Left renal pelvis (tissue), 4 donors: ENCODE measurements around the gene RILPL2. TPM values are rescaled to one million over a fixed set of nuclear protein-coding genes. Genes with fewer than 3 reads are reported as not detected.
"Not testable (repeated sequence)": the region's sequence is repeated elsewhere in the genome, so short reads cannot be mapped to it uniquely, and the experiment has no call there.

Source experiments
- DNase-seq, 4 donors: peaks; one replicate each; pipeline ENCODE4 v3.0.0-alpha.2; 2013; ENCODE audit warnings: low read depth in 4 of 4, low spot score in 3 of 4
- polyA plus RNA-seq, 4 donors: library from polyadenylated mRNA; unstranded; fragments of 120-200 nt; gene quantifications; one replicate each; pipeline ENCODE4 v1.2.1, GENCODE V29; 2013; ENCODE audit not compliant: insufficient read length in 4 of 4

Gene RILPL2
- polyA plus RNA-seq: 1 to 10 TPM; 3.9 to 6.2 (median 5.5) TPM

GRCh38 chr12:123436017-123436964, at the start of gene RILPL2:
Gene RILPL2, minus strand, starts transcription at chr12:123436684. Its CDS starts 264 bp downstream, at chr12:123436420.
- peak in 3 of 4 donors; percentile 53 to 61 (median 60) for DNase-seq

GRCh38 chr12:123485756-123486155, 49.3 kb upstream of the RILPL2 start:
- DNase-seq: no peak

- DNase-seq: no peak
These were observed 47.2 kb upstream of the RILPL2 start for GRCh38 chr12:123483602-123484248.

- no peak for DNase-seq
These were observed 46.4 kb upstream of the RILPL2 start for GRCh38 chr12:123482876-123483275.

- not testable (repeated sequence) for DNase-seq
These were observed 44.8 kb upstream of the RILPL2 start for GRCh38 chr12:123481251-123481650.

- no peak for DNase-seq
These were observed 43.1 kb upstream of the RILPL2 start for GRCh38 chr12:123479442-123480180.

- no peak for DNase-seq
These were observed 42.3 kb upstream of the RILPL2 start for GRCh38 chr12:123478762-123479161.

- DNase-seq: no peak
These were observed 41.6 kb upstream of the RILPL2 start for GRCh38 chr12:123478069-123478468.

- peak in 3 of 4 donors; percentile 10 to 55 (median 23) for DNase-seq
These were observed 38.8 kb upstream of the RILPL2 start for GRCh38 chr12:123475246-123475703.

- peak in 1 of 4 donors; percentile 33 for DNase-seq
These were observed 38.2 kb upstream of the RILPL2 start for GRCh38 chr12:123474485-123475245.

- no peak for DNase-seq
These were observed 36.0 kb upstream of the RILPL2 start for GRCh38 chr12:123472438-123472849.

- no peak for DNase-seq
These were observed 35.0 kb upstream of the RILPL2 start for GRCh38 chr12:123471374-123472068.

GRCh38 chr12:123469978-123470377, 33.5 kb upstream of the RILPL2 start:
- no peak for DNase-seq

GRCh38 chr12:123468786-123469185, 32.3 kb upstream of the RILPL2 start:
- DNase-seq: no peak

GRCh38 chr12:123465084-123465483, 28.6 kb upstream of the RILPL2 start:
- no peak for DNase-seq

- not testable (repeated sequence) for DNase-seq
These were observed 26.7 kb upstream of the RILPL2 start for GRCh38 chr12:123463174-123463573.

- DNase-seq: peak in 3 of 4 donors; percentile 70 to 80 (median 75)
These were observed 21.7 kb upstream of the RILPL2 start, which contains the start of gene SNRNP35 for GRCh38 chr12:123457980-123458779. Gene SNRNP35, plus strand, starts transcription at chr12:123458139. Its CDS starts 7,402 bp downstream, at chr12:123465541.

GRCh38 chr12:123453165-123453564, 16.7 kb upstream of the RILPL2 start:
- DNase-seq: no peak

- DNase-seq: not testable (repeated sequence)
These were observed 15.7 kb upstream of the RILPL2 start for GRCh38 chr12:123452276-123452550.
